PC-9 (cell line): ENCODE results near the gene EFNA2. TPM values are rescaled to one million over a fixed set of nuclear protein-coding genes. Genes with fewer than 3 reads are reported as not detected.

ENCODE experiments used
- BruUV-seq: library from RNA; stranded (reverse); fragments of 400-500 nt; replicated peaks from 2 replicates; lab custom pipeline; 2021; lab: Mats Ljungman, UMichigan
- CTCF ChIA-PET: fragments of 300-600 bp; sonication (Branson Sonifier 250); formaldehyde crosslinking; loops from one replicate; lab custom pipeline; 2022; ENCODE audit warnings: antibody characterized with exemption; lab: Charles Lee
- POLR2A ChIA-PET: fragments of 300-600 bp; sonication (Branson Sonifier 250); formaldehyde crosslinking; loops from one replicate; lab custom pipeline; 2022; ENCODE audit warnings: antibody characterized with exemption; ENCODE audit not compliant: unreplicated experiment; lab: Charles Lee
- DNase-seq, 2 experiments: peaks; one replicate each; pipeline versions ENCODE4 v3.0.0 to v3.0.0-alpha.2; 2015 to 2022; ENCODE audit warnings: mixed read lengths in 1 of 2
- H2AFZ ChIP-seq: fragments of 200-600 bp; sonication (generic); 2 replicates; pipeline ENCODE4 v1.8.1; 2017; ENCODE audit warnings: antibody characterized with exemption
- H3F3A ChIP-seq: fragments of 200-600 bp; sonication (generic); 2 replicates; pipeline ENCODE4 v1.8.1; 2017; ENCODE audit warnings: antibody characterized with exemption, mild to moderate bottlenecking, low read depth; ENCODE audit not compliant: insufficient read depth
- H3K27ac ChIP-seq: fragments of 200-600 bp; sonication (generic); 2 replicates; pipeline ENCODE4 v1.6.1; 2016; ENCODE audit warnings: mixed run types
- H3K27me3 ChIP-seq: fragments of 200-600 bp; sonication (generic); 2 replicates; pipeline ENCODE4 v1.6.1; 2016; ENCODE audit warnings: low read depth, mixed run types; ENCODE audit not compliant: insufficient read depth
- H3K36me3 ChIP-seq: fragments of 200-600 bp; sonication (generic); 2 replicates; pipeline ENCODE4 v1.6.1; 2016; ENCODE audit warnings: low read depth, mixed run types
- H3K4me1 ChIP-seq: fragments of 200-600 bp; sonication (generic); replicated peaks from 2 replicates; pipeline ENCODE4 v1.6.1; 2016; ENCODE audit warnings: mixed run types; ENCODE audit not compliant: insufficient read depth
- H3K4me2 ChIP-seq: fragments of 200-600 bp; sonication (generic); 2 replicates; pipeline ENCODE4 v1.6.1; 2017; ENCODE audit warnings: mixed run types
- H3K4me3 ChIP-seq: fragments of 200-600 bp; sonication (generic); 2 replicates; pipeline ENCODE4 v1.6.1; 2016; ENCODE audit warnings: mixed run types
- H3K79me2 ChIP-seq: fragments of 200-600 bp; sonication (generic); 2 replicates; pipeline ENCODE4 v1.6.1; 2017; ENCODE audit warnings: low read depth, mixed run types
- H3K9me2 ChIP-seq: fragments of 200-600 bp; sonication (generic); 2 replicates; pipeline ENCODE4 v1.8.1; 2017; ENCODE audit warnings: mild to moderate bottlenecking; ENCODE audit not compliant: insufficient read depth
- H3K9me3 ChIP-seq: fragments of 200-600 bp; sonication (generic); 2 replicates; pipeline ENCODE4 v1.8.1; 2016; ENCODE audit warnings: low read depth; ENCODE audit not compliant: insufficient read depth
- H4K20me1 ChIP-seq: fragments of 200-600 bp; sonication (generic); 2 replicates; pipeline ENCODE4 v1.8.1; 2017; ENCODE audit not compliant: insufficient read depth
- EZH2 ChIP-seq: fragments of 200-600 bp; sonication (generic); IDR thresholded peaks from 2 replicates; pipeline ENCODE4 v1.8.0; 2017; ENCODE audit warnings: antibody characterized with exemption, low read depth
- intact Hi-C: fragments of 100-400 bp; cut with micrococcal nuclease; formaldehyde crosslinking; loops from one replicate; pipeline ENCODE4 v1.10.0; 2022; ENCODE audit not compliant: unreplicated experiment
- total RNA-seq: library from RNA; stranded (reverse); gene quantifications from 2 replicates; pipeline ENCODE4 v1.2.3, GENCODE V29; 2021
- TF ChIP-seq, protein P1 (sequence below): fragments of 200-600 bp; sonication (generic); conservative IDR thresholded peaks from 2 replicates; pipeline ENCODE4 v1.6.1; 2017; ENCODE audit warnings: mixed run types, antibody characterized with exemption, mild to moderate bottlenecking, moderate library complexity

The EFNA2 gene
- total RNA-seq, 1 experiment from 2014 or later = not detected

DNA sequence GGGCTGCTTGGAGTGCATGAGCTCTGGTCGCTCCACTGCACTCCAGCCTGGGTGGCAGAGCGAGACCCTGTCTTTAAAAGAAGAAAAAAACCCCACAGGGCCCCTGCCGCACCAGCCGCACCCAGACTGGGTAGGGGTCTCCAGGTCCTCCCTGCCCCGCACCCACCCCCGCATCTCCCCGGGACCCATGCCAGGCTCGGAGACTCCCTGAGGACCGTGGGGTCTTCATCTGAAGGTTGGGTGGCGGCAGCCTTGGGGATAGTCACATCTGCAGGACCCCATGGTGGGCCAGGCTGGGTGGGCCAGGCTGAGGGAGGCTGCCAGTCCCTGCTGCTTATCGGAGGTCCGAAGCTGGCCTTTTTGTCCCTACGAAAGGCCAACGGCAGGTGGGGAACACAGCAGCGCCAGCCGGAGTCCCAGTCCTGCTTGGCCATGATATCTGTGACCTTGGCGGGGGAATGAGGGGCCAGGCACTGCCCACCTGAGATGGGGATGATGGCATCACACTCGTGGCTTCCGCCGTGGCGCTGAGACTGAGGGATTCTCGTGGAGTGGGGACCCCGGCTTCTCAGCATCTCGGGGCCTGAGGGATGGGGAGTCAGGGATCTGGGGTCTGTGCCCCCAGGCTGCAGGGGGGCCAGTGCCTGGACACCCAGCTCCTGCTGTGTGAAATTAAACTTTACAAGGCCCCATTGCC, 11.1 kb downstream of the EFNA2 start:
- Histone ChIP-seq H3F3A (no peaks in the 10 kb centered on the region), H3K27me3 (peaks cover 14% of the 10 kb centered on the region; the same call in 1 of the 2 replicates), H3K79me2 (no peaks in the 10 kb centered on the region), H3K4me1 (no peaks in the 10 kb centered on the region), H4K20me1 (no peaks in the 10 kb centered on the region), H3K4me3 (no peak overlapping the region), H3K27ac (no peak overlapping the region), H3K4me2 (no peak overlapping the region), H2AFZ (no peak overlapping the region), H3K9me3 (no peaks in the 10 kb centered on the region), H3K9me2 (no peaks in the 10 kb centered on the region), H3K36me3 (no peaks in the 10 kb centered on the region)
- CTCF ChIA-PET = no interaction called here
- BruUV-seq = no TSS peak
- DNase-seq = no peak
- intact Hi-C loops = no loop called here
- POLR2A ChIA-PET = no interaction called here
- TF ChIP-seq, protein P1, sequence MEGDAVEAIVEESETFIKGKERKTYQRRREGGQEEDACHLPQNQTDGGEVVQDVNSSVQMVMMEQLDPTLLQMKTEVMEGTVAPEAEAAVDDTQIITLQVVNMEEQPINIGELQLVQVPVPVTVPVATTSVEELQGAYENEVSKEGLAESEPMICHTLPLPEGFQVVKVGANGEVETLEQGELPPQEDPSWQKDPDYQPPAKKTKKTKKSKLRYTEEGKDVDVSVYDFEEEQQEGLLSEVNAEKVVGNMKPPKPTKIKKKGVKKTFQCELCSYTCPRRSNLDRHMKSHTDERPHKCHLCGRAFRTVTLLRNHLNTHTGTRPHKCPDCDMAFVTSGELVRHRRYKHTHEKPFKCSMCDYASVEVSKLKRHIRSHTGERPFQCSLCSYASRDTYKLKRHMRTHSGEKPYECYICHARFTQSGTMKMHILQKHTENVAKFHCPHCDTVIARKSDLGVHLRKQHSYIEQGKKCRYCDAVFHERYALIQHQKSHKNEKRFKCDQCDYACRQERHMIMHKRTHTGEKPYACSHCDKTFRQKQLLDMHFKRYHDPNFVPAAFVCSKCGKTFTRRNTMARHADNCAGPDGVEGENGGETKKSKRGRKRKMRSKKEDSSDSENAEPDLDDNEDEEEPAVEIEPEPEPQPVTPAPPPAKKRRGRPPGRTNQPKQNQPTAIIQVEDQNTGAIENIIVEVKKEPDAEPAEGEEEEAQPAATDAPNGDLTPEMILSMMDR = no peak

DNA sequence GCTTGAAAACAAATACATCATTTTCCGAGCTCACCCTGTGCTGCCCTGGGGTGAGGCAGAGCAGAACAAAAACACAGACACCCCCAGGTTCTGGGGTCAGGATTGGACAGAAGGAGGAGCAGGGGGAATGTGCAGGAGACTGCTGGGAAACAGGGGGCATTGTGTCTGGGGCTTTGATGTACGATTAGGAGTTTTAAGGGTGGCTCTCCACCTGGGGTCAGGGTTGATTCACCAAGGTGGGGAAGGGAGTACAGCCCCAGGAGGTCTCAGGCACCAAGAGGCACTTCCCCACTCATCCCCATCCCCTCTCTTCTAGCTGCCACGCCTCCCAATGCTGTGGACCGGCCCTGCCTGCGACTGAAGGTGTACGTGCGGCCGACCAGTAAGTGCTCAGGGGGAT, 12.6 kb downstream of the EFNA2 start:
- H3K9me3 ChIP-seq = no peaks in the 10 kb centered on the region
- H3K4me2 ChIP-seq = no peak overlapping the region
- no peak for DNase-seq
- no peak overlapping the region for H3K4me3 ChIP-seq
- H3K27me3 ChIP-seq = peaks cover 7% of the 10 kb centered on the region; the same call in 1 of the 2 replicates
- CTCF ChIA-PET = no interaction called here
- no peaks in the 10 kb centered on the region for H3K79me2 ChIP-seq
- H3F3A ChIP-seq = no peaks in the 10 kb centered on the region
- TF ChIP-seq EZH2 = no peak
- TF ChIP-seq, protein P1 = no peak
- H3K27ac ChIP-seq = no peak overlapping the region
- no TSS peak for BruUV-seq
- no peaks in the 10 kb centered on the region for H4K20me1 ChIP-seq
- intact Hi-C loops = no loop called here
- H3K4me1 ChIP-seq = no peaks in the 10 kb centered on the region
- no peak overlapping the region for H2AFZ ChIP-seq
- POLR2A ChIA-PET = no interaction called here
- H3K9me2 ChIP-seq = no peaks in the 10 kb centered on the region
- H3K36me3 ChIP-seq = no peaks in the 10 kb centered on the region

DNA sequence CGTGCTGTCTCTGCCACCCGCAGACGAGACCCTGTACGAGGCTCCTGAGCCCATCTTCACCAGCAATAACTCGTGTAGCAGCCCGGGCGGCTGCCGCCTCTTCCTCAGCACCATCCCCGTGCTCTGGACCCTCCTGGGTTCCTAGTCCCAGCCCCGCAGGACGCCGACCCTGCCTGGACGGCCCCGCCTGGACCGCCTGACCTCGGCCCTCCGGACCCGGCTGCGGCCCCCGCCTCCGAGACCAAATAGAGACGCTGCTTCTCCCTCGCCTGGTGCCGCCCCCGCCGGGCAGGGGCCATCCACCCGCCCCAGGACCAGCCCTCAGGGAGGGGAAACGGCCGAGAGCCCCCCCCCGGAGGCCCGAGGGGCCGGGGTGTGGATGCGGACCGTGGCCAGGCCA, 14.1 kb downstream of the EFNA2 start:
- BruUV-seq = no TSS peak
- Histone ChIP-seq H3K4me2 (no peak overlapping the region), H3K27ac (no peak overlapping the region), H3K27me3 (no peaks in the 10 kb centered on the region), H3K36me3 (no peaks in the 10 kb centered on the region), H3K79me2 (no peaks in the 10 kb centered on the region), H3K9me2 (no peaks in the 10 kb centered on the region), H4K20me1 (no peaks in the 10 kb centered on the region), H2AFZ (no peak overlapping the region), H3K4me1 (peaks cover 7% of the 10 kb centered on the region), H3F3A (no peaks in the 10 kb centered on the region; the same call in 1 of the 2 replicates), H3K9me3 (no peaks in the 10 kb centered on the region), H3K4me3 (no peak overlapping the region)
- TF ChIP-seq, protein P1 = no peak
- no peak for TF ChIP-seq EZH2
- ChIA-PET CTCF (no interaction called here), POLR2A (no interaction called here)
- DNase-seq = no peak
- intact Hi-C loops = no loop called here
